H1 (cell line): ENCODE results near the gene SMYD3. TPM values are rescaled to one million over a fixed set of nuclear protein-coding genes. Genes with fewer than 3 reads are reported as not detected.

Source experiments
- CTCF ChIA-PET: fragments of 300-600 bp; sonication (Branson Sonifier 250); formaldehyde crosslinking; loops from one replicate; lab custom pipeline; 2021; ENCODE audit not compliant: partially characterized antibody; lab: Charles Lee
- POLR2A ChIA-PET: fragments of 300-600 bp; sonication (Branson Sonifier 250); formaldehyde crosslinking; loops from one replicate; lab custom pipeline; 2021; ENCODE audit warnings: inconsistent platforms; ENCODE audit not compliant: partially characterized antibody; lab: Charles Lee
- DNase-seq, 2 experiments: peaks; one replicate each; pipeline versions ENCODE4 v3.0.0 to v3.0.0-alpha.2; 2010 to 2022; ENCODE audit warnings: low spot score in 2 of 2, low read depth in 1 of 2, mixed read lengths in 1 of 2
- FAIRE-seq: peaks from 2 replicates; lab custom pipeline; 2011; peaks lifted over from hg19 to GRCh38; lab: Jason Lieb, UNC
- H2AFZ ChIP-seq: 2 replicates; pipeline ENCODE4 v1.8.1; 2012; ENCODE audit warnings: low read length, inconsistent platforms
- H2AK5ac ChIP-seq: 2 replicates; pipeline ENCODE4 v1.6.1; 2013; ENCODE audit warnings: low read depth, low read length
- H2BK120ac ChIP-seq: replicated peaks from 2 replicates; pipeline ENCODE3; 2013; ENCODE audit warnings: low read depth, low read length, inconsistent platforms
- H2BK12ac ChIP-seq: 2 replicates; pipeline ENCODE4 v1.6.1; 2013; ENCODE audit warnings: low read depth, low read length
- H2BK15ac ChIP-seq: 2 replicates; pipeline ENCODE4 v1.6.1; 2013; ENCODE audit warnings: low read length
- H2BK20ac ChIP-seq: 2 replicates; pipeline ENCODE4 v1.6.1; 2013; ENCODE audit warnings: low read length
- H2BK5ac ChIP-seq: 2 replicates; pipeline ENCODE4 v1.6.1; 2013; ENCODE audit warnings: low read depth, low read length
- H3K14ac ChIP-seq: 2 replicates; pipeline ENCODE4 v1.6.1; 2013; ENCODE audit warnings: inconsistent platforms; ENCODE audit not compliant: insufficient read length
- H3K18ac ChIP-seq: 2 replicates; pipeline ENCODE4 v1.6.1; 2013; ENCODE audit warnings: low read length; ENCODE audit errors: extremely low read depth
- H3K23ac ChIP-seq: 2 replicates; pipeline ENCODE4 v1.6.1; 2013; ENCODE audit warnings: inconsistent platforms; ENCODE audit not compliant: insufficient read length
- H3K23me2 ChIP-seq: 2 replicates; pipeline ENCODE4 v1.6.1; 2013; ENCODE audit warnings: low read depth, low read length
- H3K27ac ChIP-seq: 2 replicates; pipeline ENCODE4 v1.6.1; 2011; ENCODE audit warnings: low read depth, low read length, inconsistent platforms
- H3K27me3 ChIP-seq, 4 experiments: replicated peaks in 1 of 4; 1 replicate in 1 of 4; 2 replicates in 3 of 4; pipeline versions ENCODE4 v1.6.1 to v1.8.1; 2011 to 2013; ENCODE audit warnings: low read length in 3 of 4, mild to moderate bottlenecking in 3 of 4, inconsistent platforms in 2 of 4, mixed read lengths in 2 of 4, moderate library complexity in 1 of 4; ENCODE audit not compliant: control insufficient read depth in 3 of 4, insufficient read depth in 3 of 4; ENCODE audit errors: extremely low read depth in 1 of 4
- H3K36me3 ChIP-seq, 4 experiments: 2 replicates each; pipeline versions ENCODE4 v1.6.1 to v1.8.1; 2011 to 2013; ENCODE audit warnings: mild to moderate bottlenecking in 4 of 4, low read length in 3 of 4, moderate library complexity in 2 of 4, control low read depth in 1 of 4, inconsistent platforms in 1 of 4; ENCODE audit not compliant: insufficient read depth in 4 of 4, control insufficient read depth in 2 of 4
- H3K4ac ChIP-seq: replicated peaks from 2 replicates; pipeline ENCODE3; 2013; ENCODE audit warnings: low read length, low read depth, mixed read lengths, inconsistent platforms; ENCODE audit not compliant: insufficient read length
- H3K4me1 ChIP-seq, 4 experiments: replicated peaks in 1 of 4; 1 replicate in 1 of 4; 2 replicates in 3 of 4; pipeline versions ENCODE4 v1.6.1 to v1.8.1; 2011 to 2013; ENCODE audit warnings: low read length in 3 of 4, inconsistent platforms in 2 of 4, mixed read lengths in 1 of 4; ENCODE audit not compliant: insufficient read depth in 4 of 4, control insufficient read depth in 3 of 4
- H3K4me2 ChIP-seq, 2 experiments: 2 replicates each; pipeline versions ENCODE4 v1.6.1 to v1.8.1; 2011 to 2013; ENCODE audit warnings: low read depth in 2 of 2, low read length in 2 of 2, control low read depth in 1 of 2, inconsistent platforms in 1 of 2, mild to moderate bottlenecking in 1 of 2; ENCODE audit not compliant: insufficient read depth in 1 of 2
- H3K4me3 ChIP-seq, 4 experiments: fragments of 200-600, 300-600 bp in 1 of 4; sonication (generic), shearing (Covaris generic), sonication (Bioruptor Twin) in 1 of 4; 2 replicates each; pipeline versions ENCODE4 v1.5.1 to v1.8.1; 2011 to 2016; ENCODE audit warnings: low read length in 4 of 4, low read depth in 3 of 4, control low read depth in 2 of 4, inconsistent platforms in 2 of 4, mild to moderate bottlenecking in 2 of 4, mixed read lengths in 1 of 4, moderate library complexity in 1 of 4; ENCODE audit not compliant: insufficient read depth in 2 of 4; ENCODE audit errors: extremely low read depth in 1 of 4
- H3K56ac ChIP-seq: replicated peaks from 2 replicates; pipeline ENCODE3; 2013; ENCODE audit warnings: low read depth, mild to moderate bottlenecking, mixed read lengths, low read length, inconsistent platforms; ENCODE audit not compliant: insufficient read length
- H3K79me1 ChIP-seq: 2 replicates; pipeline ENCODE4 v1.6.1; 2013; ENCODE audit warnings: low read depth, low read length, control low read depth
- H3K79me2 ChIP-seq, 2 experiments: 2 replicates each; pipeline versions ENCODE4 v1.6.1 to v1.8.1; 2012 to 2013; ENCODE audit warnings: low read length in 2 of 2, mild to moderate bottlenecking in 2 of 2, inconsistent platforms in 1 of 2; ENCODE audit not compliant: insufficient read depth in 2 of 2, control insufficient read depth in 1 of 2
- H3K9ac ChIP-seq, 4 experiments: replicated peaks in 1 of 4; 1 replicate in 1 of 4; 2 replicates in 3 of 4; pipeline versions ENCODE4 v1.6.1 to v1.8.1; 2011 to 2013; ENCODE audit warnings: low read depth in 3 of 4, low read length in 3 of 4, control low read depth in 2 of 4, mild to moderate bottlenecking in 2 of 4, moderate library complexity in 2 of 4, inconsistent platforms in 1 of 4; ENCODE audit errors: extremely low read depth in 1 of 4
- H3K9me3 ChIP-seq, 2 experiments: 2 replicates each; pipeline versions ENCODE4 v1.6.1 to v1.8.1; 2012 to 2013; ENCODE audit warnings: mild to moderate bottlenecking in 2 of 2, moderate library complexity in 2 of 2, control low read depth in 1 of 2, inconsistent platforms in 1 of 2, low read depth in 1 of 2, low read length in 1 of 2, mixed read lengths in 1 of 2; ENCODE audit not compliant: insufficient read depth in 2 of 2
- H4K20me1 ChIP-seq, 2 experiments: replicated peaks in 1 of 2; 2 replicates each; pipeline versions ENCODE3 to v1.8.1; 2011 to 2013; ENCODE audit warnings: inconsistent platforms in 2 of 2, low read length in 2 of 2, mild to moderate bottlenecking in 1 of 2; ENCODE audit not compliant: insufficient read depth in 2 of 2, control insufficient read depth in 1 of 2
- H4K5ac ChIP-seq: 2 replicates; pipeline ENCODE4 v1.6.1; 2013; ENCODE audit warnings: low read length, low read depth, mixed read lengths, inconsistent platforms; ENCODE audit not compliant: insufficient read length
- H4K8ac ChIP-seq: 2 replicates; pipeline ENCODE4 v1.8.0; 2013; ENCODE audit warnings: mild to moderate bottlenecking, moderate library complexity, low read length, inconsistent platforms; ENCODE audit not compliant: insufficient read depth; ENCODE audit errors: extremely low read depth
- H4K91ac ChIP-seq: replicated peaks from 2 replicates; pipeline ENCODE3; 2013; ENCODE audit warnings: low read length, mixed read lengths, inconsistent platforms; ENCODE audit not compliant: insufficient read length
- ASH2L ChIP-seq: fragments of 200-600, 300-600 bp; sonication (generic); IDR thresholded peaks from one replicate; pipeline ENCODE4 v1.7.1; 2017; ENCODE audit warnings: low read length
- CBX8 ChIP-seq: fragments of 300-800, 300-1000 bp; sonication (generic); IDR thresholded peaks from 2 replicates; pipeline ENCODE4 v1.7.1; 2016; ENCODE audit warnings: low read depth, low read length, borderline replicate concordance
- CHD1 ChIP-seq: IDR thresholded peaks from 2 replicates; pipeline ENCODE4 v1.6.1; 2012; ENCODE audit warnings: low read depth, low read length, improper control_type of control experiment
- EP300 ChIP-seq, 2 experiments: IDR thresholded peaks; 1 replicate in 1 of 2; 2 replicates in 1 of 2; pipeline ENCODE4 v1.6.1; 2011 to 2012; ENCODE audit warnings: low read depth in 2 of 2, low read length in 2 of 2, mild to moderate bottlenecking in 2 of 2, borderline replicate concordance in 1 of 2, inconsistent platforms in 1 of 2, moderate library complexity in 1 of 2
- POLR2A ChIP-seq, 2 experiments: IDR thresholded peaks; 1 replicate in 1 of 2; 2 replicates in 1 of 2; pipeline ENCODE4 v1.6.1; 2011; ENCODE audit warnings: low read depth in 2 of 2, low read length in 2 of 2, mild to moderate bottlenecking in 2 of 2; ENCODE audit errors: control extremely low read depth in 1 of 2
- RBBP5 ChIP-seq: IDR thresholded peaks from 2 replicates; pipeline ENCODE4 v1.7.1; 2012; ENCODE audit warnings: low read depth, mild to moderate bottlenecking, inconsistent platforms, low read length, moderate library complexity, borderline replicate concordance
- RNF2 ChIP-seq: fragments of 200-900, 300-1000 bp; sonication (generic); IDR thresholded peaks from 2 replicates; pipeline ENCODE4 v1.7.1; 2016; ENCODE audit warnings: borderline replicate concordance, low read depth, mild to moderate bottlenecking, antibody characterized with exemption, low read length; ENCODE audit not compliant: poor library complexity, severe bottlenecking; ENCODE audit errors: missing control alignments
- SAP30 ChIP-seq: fragments of 300-600 bp; sonication (generic); IDR thresholded peaks from 2 replicates; pipeline ENCODE4 v1.7.1; 2012; ENCODE audit warnings: low read length, moderate library complexity, mild to moderate bottlenecking, inconsistent platforms; ENCODE audit not compliant: insufficient read depth, insufficient replicate concordance
- SRF ChIP-seq: IDR thresholded peaks from 2 replicates; pipeline ENCODE4 v1.6.1; 2011; ENCODE audit warnings: mild to moderate bottlenecking, low read depth, low read length, moderate library complexity
- SUZ12 ChIP-seq: fragments of 200-600 bp; sonication (generic); IDR thresholded peaks from 2 replicates; pipeline ENCODE4 v1.6.1; 2012; ENCODE audit warnings: mild to moderate bottlenecking, inconsistent platforms, low read length, moderate library complexity, mixed read lengths
- TBP ChIP-seq: IDR thresholded peaks from 2 replicates; pipeline ENCODE4 v1.6.1; 2011; ENCODE audit warnings: low read depth, low read length, improper control_type of control experiment
- WGBS, 2 experiments: shearing (Covaris generic) in 1 of 2; methylation state at CpG; one replicate each; pipeline versions ENCODE4 v1.1.6 to v1.1.7; 2013 to 2015; ENCODE audit warnings: low lambda C conversion rate in 2 of 2, mixed read lengths in 2 of 2, inconsistent platforms in 1 of 2, low coverage in 1 of 2, missing lambda C conversion rate in 1 of 2; ENCODE audit not compliant: insufficient replicate concordance in 2 of 2, insufficient coverage in 1 of 2, insufficient read length in 1 of 2; ENCODE audit errors: extremely low coverage in 1 of 2, missing lambda C conversion rate in 1 of 2; 5-methylcytosine and 5-hydroxymethylcytosine counted together
- polyA plus RNA-seq, 7 experiments: library from polyadenylated mRNA; depleted of rRNA in 3 of 7; stranded (reverse) in 5 of 7; unstranded in 2 of 7; fragments of >200 nt in 5 of 7; fragments of 200-250 nt in 2 of 7; gene quantifications; 1 replicate in 5 of 7; 2 replicates in 1 of 7; 4 replicates in 1 of 7; pipeline versions ENCODE4 v1.2.1 to v1.2.3, GENCODE V29; 2011 to 2013; ENCODE audit warnings: missing spikeins in 2 of 7, mixed read lengths in 2 of 7
- total RNA-seq: library from RNA; stranded (reverse); fragmentation: NEBNext Ultra II Directional; extraction: Animal tissue kit (Norgen Biotek cat#: 25700); gene quantifications from 2 replicates; pipeline ENCODE4 v1.2.1, GENCODE V29; 2021

SMYD3 gene
- total and polyA plus RNA-seq, 2 of the 8 experiments (the other 6 are each of a cell fraction or from before 2014, with no cell fraction given), result 17.3 to 25.4 TPM

DNA sequence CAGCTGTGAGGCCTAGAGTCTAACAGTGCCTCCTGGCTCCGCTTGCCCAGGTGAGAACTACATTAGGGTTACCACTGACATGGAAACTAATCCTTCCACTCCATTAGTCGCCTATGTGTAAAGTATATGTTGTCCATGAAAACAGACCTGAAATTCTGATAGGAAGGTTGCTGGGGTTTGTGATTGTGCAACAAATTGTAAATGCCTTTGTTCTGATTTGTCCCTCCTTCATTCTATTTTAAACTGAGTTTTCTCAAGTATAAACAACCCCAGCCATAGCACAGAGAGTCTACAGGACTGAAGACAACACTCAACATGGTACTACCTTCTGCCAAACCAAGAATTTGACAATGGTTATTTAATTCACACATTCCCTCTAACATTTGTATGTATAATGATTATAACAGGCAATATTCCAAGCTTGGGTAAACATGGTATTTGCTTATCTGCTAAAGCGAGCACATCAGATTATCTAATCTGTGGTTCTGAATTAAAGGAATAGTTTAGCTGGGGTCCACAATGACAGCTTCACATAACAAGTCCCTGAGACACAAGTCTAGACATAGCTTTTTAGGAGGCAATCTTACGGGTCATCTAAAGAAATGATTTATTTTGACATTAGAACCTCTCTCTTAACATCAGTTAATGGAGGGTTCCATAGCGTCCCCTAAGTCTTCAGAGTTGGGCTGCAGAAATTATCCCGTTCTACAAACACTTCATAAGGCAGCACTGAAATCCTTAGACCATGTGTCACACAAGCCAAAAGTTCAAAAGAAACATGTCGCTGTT lies 633.0 kb downstream of the SMYD3 start:
- Histone ChIP-seq H2BK20ac (no peak overlapping the region), H3K36me3 (no peaks in the 10 kb centered on the region), H2AK5ac (no peak overlapping the region), H4K5ac (no peak overlapping the region), H2BK5ac (no peak overlapping the region), H3K56ac (no peak overlapping the region), H3K18ac (no peak overlapping the region), H3K23me2 (no peaks in the 10 kb centered on the region), H3K23ac (no peak overlapping the region), H4K8ac (no peak overlapping the region), H3K4ac (no peak overlapping the region), H3K4me2 (no peak overlapping the region), H2BK15ac (no peak overlapping the region), H3K9me3 (no peaks in the 10 kb centered on the region), H3K4me3 (no peak overlapping the region), H3K27ac (no peak overlapping the region), H3K79me2 (no peaks in the 10 kb centered on the region), H3K79me1 (no peaks in the 10 kb centered on the region), H3K4me1 (no peaks in the 10 kb centered on the region), H3K14ac (no peak overlapping the region), H2BK12ac (no peak overlapping the region), H4K20me1 (no peaks in the 10 kb centered on the region), H2AFZ (no peak overlapping the region), H4K91ac (no peak overlapping the region), H3K9ac (no peak overlapping the region), H2BK120ac (no peak overlapping the region), H3K27me3 (no peaks in the 10 kb centered on the region)
- DNase-seq (no peak), FAIRE-seq (no peak)
- 88% methylated on average over 7 of the region's 7 CpGs; no CpG with 5 or more reads in 1 of the 2 experiments for WGBS, 2 experiments
- CTCF ChIA-PET, result interaction anchor here (0.7 to 5.8 kb wide), 5 partner anchors 7 to 85 kb away, joined by 3 to 25 read pairs (median 10); no protein-coding TSS in a partner anchor
- no peak for TF ChIP-seq CBX8
- TF ChIP-seq ASH2L, result no peak
- TF ChIP-seq SAP30, result no peak
- no peak for TF ChIP-seq SRF
- TF ChIP-seq SUZ12, result no peak
- no peak for TF ChIP-seq POLR2A (IDR thresholded peaks at IDR 0.05; ENCODE audit: control extremely low read depth in 1 of 2, low read depth in 2 of 2, low read length in 2 of 2)
- TF ChIP-seq RNF2, result no peak
- no peak for TF ChIP-seq EP300 (IDR thresholded peaks at IDR 0.05; ENCODE audit: borderline replicate concordance in 1 of 2, low read depth in 2 of 2, low read length in 2 of 2)
- TF ChIP-seq CHD1, result no peak
- TF ChIP-seq TBP, result no peak
- no peak for TF ChIP-seq RBBP5
- POLR2A ChIA-PET, result no interaction called here
